Lower lobe of right lung (tissue), 2 donors: ENCODE measurements around the gene DENND2A. TPM values are rescaled to one million over a fixed set of nuclear protein-coding genes. Genes with fewer than 3 reads are reported as not detected.
A peak's percentile ranks its signal among the peaks of the same experiment; 100 is the strongest.

ENCODE experiments used
- ATAC-seq, 2 donors: fragments of 200-7000 bp; cut with Tn5 transposase; one replicate each; pipeline ENCODE4 v1.9.1; 2020 to 2022; ENCODE audit warnings: mild to moderate bottlenecking in 2 of 2, moderate library complexity in 2 of 2
- DNase-seq: peaks from one replicate; pipeline ENCODE4 v3.0.0-alpha.2; 2020
- H3K27ac ChIP-seq: fragments of 200-600 bp; one replicate; pipeline ENCODE4 v1.8.0; 2022
- H3K27me3 ChIP-seq: fragments of 200-600 bp; one replicate; pipeline ENCODE4 v1.8.0; 2022; ENCODE audit warnings: low read depth
- H3K36me3 ChIP-seq: fragments of 200-600 bp; one replicate; pipeline ENCODE4 v1.8.0; 2022; ENCODE audit warnings: mild to moderate bottlenecking
- H3K4me1 ChIP-seq: fragments of 200-600 bp; one replicate; pipeline ENCODE4 v1.8.0; 2022
- H3K4me3 ChIP-seq: fragments of 200-600 bp; one replicate; pipeline ENCODE4 v1.8.0; 2022; ENCODE audit warnings: mild to moderate bottlenecking
- H3K9me3 ChIP-seq: fragments of 200-600 bp; one replicate; pipeline ENCODE4 v1.8.0; 2022
- CTCF ChIP-seq: fragments of 200-600 bp; IDR thresholded peaks from one replicate; pipeline ENCODE4 v1.8.0; 2022; ENCODE audit warnings: antibody characterized with exemption, mild to moderate bottlenecking
- intact Hi-C: fragments of 100-400 bp; cut with DNase I; formaldehyde crosslinking; loops from one replicate; pipeline ENCODE4 v1.11.0; 2022
- total RNA-seq: library from RNA; stranded (reverse); fragmentation: NEBNext Ultra II Directional; extraction: Animal tissue kit (Norgen Biotek cat#: 25700); gene quantifications from one replicate; pipeline ENCODE4 v1.2.1, GENCODE V29; 2021
- donor health status: DM: no; HTN: yes; CAD: no; lungs with severe emphysema.

Gene DENND2A
- total RNA-seq, 1 donor from 2014 or later = 19.0 TPM

GRCh38 chr7:140489026-140489359, 151.6 kb downstream of the DENND2A start:
- intact Hi-C loops = no loop called here
- no peaks in the 10 kb centered on the region for H3K27me3 ChIP-seq
- no peak for DNase-seq
- ATAC-seq = no peak
- no peak overlapping the region for H3K4me3 ChIP-seq
- H3K27ac ChIP-seq = no peak overlapping the region
- no peaks in the 10 kb centered on the region for H3K36me3 ChIP-seq
- TF ChIP-seq CTCF = no peak
- no peaks in the 10 kb centered on the region for H3K4me1 ChIP-seq
- H3K9me3 ChIP-seq = no peaks in the 10 kb centered on the region

GRCh38 chr7:140485500-140486265, 154.9 kb downstream of the DENND2A start:
- no peaks in the 10 kb centered on the region for H3K36me3 ChIP-seq
- H3K27me3 ChIP-seq = no peaks in the 10 kb centered on the region
- DNase-seq = no peak

GRCh38 chr7:140484951-140485499, 155.6 kb downstream of the DENND2A start:
- DNase-seq (no peak), ATAC-seq (no peak)
- Histone ChIP-seq H3K9me3 (no peaks in the 10 kb centered on the region), H3K27ac (no peak overlapping the region), H3K36me3 (no peaks in the 10 kb centered on the region), H3K4me1 (no peaks in the 10 kb centered on the region), H3K27me3 (no peaks in the 10 kb centered on the region), H3K4me3 (no peak overlapping the region)
- TF ChIP-seq CTCF = no peak
- intact Hi-C loops = no loop called here

More at GRCh38 chr7:140485500-140486265, 154.9 kb downstream of the DENND2A start:
- H3K4me1 ChIP-seq = no peaks in the 10 kb centered on the region
- H3K4me3 ChIP-seq = no peak overlapping the region
- no peak for TF ChIP-seq CTCF
- no peaks in the 10 kb centered on the region for H3K9me3 ChIP-seq
- no peak for ATAC-seq
- no peak overlapping the region for H3K27ac ChIP-seq
- intact Hi-C loops = no loop called here

- H3K36me3 ChIP-seq = no peaks in the 10 kb centered on the region
- ATAC-seq (no peak), DNase-seq (no peak)
- no peaks in the 10 kb centered on the region for H3K9me3 ChIP-seq
- intact Hi-C loops = no loop called here
- no peak overlapping the region for H3K27ac ChIP-seq
- no peaks in the 10 kb centered on the region for H3K27me3 ChIP-seq
- H3K4me1 ChIP-seq = peaks cover 4% of the 10 kb centered on the region
- no peak overlapping the region for H3K4me3 ChIP-seq
- TF ChIP-seq CTCF = no peak
These were observed 156.1 kb downstream of the DENND2A start for GRCh38 chr7:140484479-140484878.

- H3K27me3 ChIP-seq = no peaks in the 10 kb centered on the region
- H3K4me1 ChIP-seq = peaks cover 28% of the 10 kb centered on the region
- no peaks in the 10 kb centered on the region for H3K36me3 ChIP-seq
- peak overlapping the region; percentile 98 for H3K4me3 ChIP-seq
- no peaks in the 10 kb centered on the region for H3K9me3 ChIP-seq
- DNase-seq (no peak), ATAC-seq (peak in 1 of 2 donors; percentile 2)
- no peak for TF ChIP-seq CTCF
- intact Hi-C loops = no loop called here
- peak overlapping the region; percentile 94 for H3K27ac ChIP-seq
These were observed 160.9 kb downstream of the DENND2A start for GRCh38 chr7:140479739-140480084.
